K562 (cell line): ENCODE data around the gene CAVIN1.

Experiments
- CBX5 ChIP-seq: IDR thresholded peaks from 2 replicates; pipeline ENCODE4 v1.6.1; 2014; ENCODE audit warnings: low read depth, borderline replicate concordance
- NCOA1 ChIP-seq: fragments of 450-650 bp; IDR thresholded peaks from 2 replicates; pipeline ENCODE4 v1.6.1; 2016; ENCODE audit warnings: low read depth

DNA sequence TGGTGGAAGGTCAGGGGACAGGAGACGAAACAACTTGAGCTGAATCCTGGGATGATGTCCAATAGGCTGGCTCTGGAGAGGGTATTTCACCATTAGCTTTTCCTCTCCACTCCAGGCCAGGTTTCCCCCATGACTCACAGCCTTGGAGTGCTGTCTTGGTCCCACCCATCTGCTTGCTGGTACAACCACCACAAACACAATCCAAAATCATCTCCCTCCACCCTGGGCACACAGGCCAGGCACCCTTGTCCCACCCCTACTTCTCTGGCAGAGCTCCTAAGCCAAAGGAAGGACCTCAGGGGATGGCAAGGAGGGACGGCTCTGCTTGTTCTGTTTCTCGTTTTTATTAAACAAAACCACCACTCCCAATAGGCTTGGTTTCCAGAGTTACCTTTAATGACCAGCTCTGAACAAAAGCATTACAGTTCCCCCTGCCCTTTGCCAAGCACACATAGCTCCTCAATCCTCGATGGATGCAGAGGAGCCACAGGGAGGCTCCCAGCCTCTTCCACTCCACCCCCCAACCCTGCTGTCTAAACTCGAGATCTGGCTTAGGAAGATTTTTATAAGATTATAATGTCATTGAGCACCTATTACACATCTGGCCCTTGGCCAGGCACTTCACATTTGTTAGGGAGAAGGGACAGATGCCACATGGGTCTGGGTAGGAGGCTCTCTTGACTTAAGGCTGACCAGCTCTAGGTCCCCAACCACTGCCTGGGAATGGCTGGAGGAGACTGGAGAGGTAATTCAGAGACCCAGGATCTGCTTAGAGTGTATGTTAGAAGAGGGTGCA is 13.3 kb downstream of the CAVIN1 start:
- no peak for TF ChIP-seq NCOA1
- no peak for TF ChIP-seq CBX5
